ENCODE results near the gene SPSB3. TPM values are rescaled to one million over a fixed set of nuclear protein-coding genes. Genes with fewer than 3 reads are reported as not detected.

SPSB3 gene
- polyA plus RNA-seq, 1 donor (not counting 4 experiments of a cell fraction or from before 2014, with no cell fraction given): 9.5 TPM

DNA sequence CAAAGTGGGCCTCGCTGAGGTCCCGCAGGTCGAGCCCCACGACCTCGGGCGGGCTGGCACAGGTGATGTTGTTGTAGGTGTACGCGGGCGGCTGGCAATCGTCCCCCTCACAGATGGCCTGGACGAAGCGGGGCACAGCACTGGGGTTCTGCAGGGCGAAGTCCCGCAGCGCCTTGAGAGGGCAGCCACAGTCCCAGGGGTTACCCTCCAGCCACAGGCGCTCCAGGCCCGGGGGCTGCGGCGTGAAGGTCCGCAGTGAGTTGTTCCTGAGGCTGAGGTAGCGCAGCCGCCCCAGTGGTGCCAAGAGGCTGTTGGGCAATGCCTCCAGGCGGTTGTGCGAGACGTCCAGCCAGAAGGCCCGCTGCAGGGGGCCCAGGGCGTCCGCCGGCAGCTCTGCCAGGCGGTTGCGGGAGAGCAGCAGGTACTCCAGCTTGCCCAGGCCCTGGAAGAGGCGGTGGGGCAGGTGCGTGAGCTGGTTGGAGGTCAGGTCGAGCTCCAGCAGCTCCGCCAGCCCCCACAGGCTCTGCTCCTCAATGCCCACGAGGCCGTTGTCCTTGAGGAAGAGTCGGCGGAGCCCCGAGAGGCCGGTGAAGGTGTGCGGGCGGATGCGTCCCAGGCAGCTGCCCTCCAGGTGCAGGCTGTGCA is 8.4 kb upstream of the SPSB3 start:
- Histone ChIP-seq H3K79me2 (ENCODE audit: control insufficient read depth, insufficient read depth, low read length) (peaks cover 21% of the 10 kb centered on the region), H3K36me3 (ENCODE audit: control insufficient read depth in 2 of 2, extremely low read depth in 1 of 2, insufficient read depth in 2 of 2, low read length in 2 of 2) (peaks cover 0 to 11% of the 10 kb centered on the region in 2 experiments), H4K20me1 (ENCODE audit: control insufficient read depth, extremely low read depth, insufficient read depth, low read length) (peaks cover 3% of the 10 kb centered on the region), H3K27me3 (ENCODE audit: control insufficient read depth, extremely low read depth, insufficient read depth, low read length) (no peaks in the 10 kb centered on the region), H3K9me1 (ENCODE audit: control insufficient read depth, extremely low read depth, insufficient read depth, low read length) (no peaks in the 10 kb centered on the region), H3K4me3 (ENCODE audit: control insufficient read depth in 2 of 3, extremely low read depth in 1 of 3, insufficient read depth in 2 of 3, low read depth in 1 of 3, low read length in 3 of 3) (no peak overlapping the region), H3K27ac (ENCODE audit: control insufficient read depth, insufficient read depth, low read length) (no peak overlapping the region), H2AFZ (ENCODE audit: control insufficient read depth, low read length) (no peak overlapping the region), H3K9me3 (ENCODE audit: control insufficient read depth, low read depth, low read length) (no peaks in the 10 kb centered on the region), H3K9ac (ENCODE audit: control insufficient read depth, extremely low read depth, insufficient read depth, low read length) (no peak overlapping the region), H3K4me1 (ENCODE audit: control insufficient read depth, extremely low read depth, insufficient read depth, low read length) (peaks cover 15% of the 10 kb centered on the region), H3K4me2 (ENCODE audit: control insufficient read depth, extremely low read depth, insufficient read depth, low read depth, low read length) (no peak overlapping the region)
- FAIRE-seq (no peak), DNase-seq (ENCODE audit: low read depth, low spot score) (no peak)
- dilution Hi-C loops (cut with MboI; ENCODE audit: extremely low pct_ligation_motif_present, low sequenced_read_pairs): no loop called here
- TF ChIP-seq EZH2 (IDR thresholded peaks at IDR 0.05; ENCODE audit: low read length): no peak
- TF ChIP-seq, protein P1, sequence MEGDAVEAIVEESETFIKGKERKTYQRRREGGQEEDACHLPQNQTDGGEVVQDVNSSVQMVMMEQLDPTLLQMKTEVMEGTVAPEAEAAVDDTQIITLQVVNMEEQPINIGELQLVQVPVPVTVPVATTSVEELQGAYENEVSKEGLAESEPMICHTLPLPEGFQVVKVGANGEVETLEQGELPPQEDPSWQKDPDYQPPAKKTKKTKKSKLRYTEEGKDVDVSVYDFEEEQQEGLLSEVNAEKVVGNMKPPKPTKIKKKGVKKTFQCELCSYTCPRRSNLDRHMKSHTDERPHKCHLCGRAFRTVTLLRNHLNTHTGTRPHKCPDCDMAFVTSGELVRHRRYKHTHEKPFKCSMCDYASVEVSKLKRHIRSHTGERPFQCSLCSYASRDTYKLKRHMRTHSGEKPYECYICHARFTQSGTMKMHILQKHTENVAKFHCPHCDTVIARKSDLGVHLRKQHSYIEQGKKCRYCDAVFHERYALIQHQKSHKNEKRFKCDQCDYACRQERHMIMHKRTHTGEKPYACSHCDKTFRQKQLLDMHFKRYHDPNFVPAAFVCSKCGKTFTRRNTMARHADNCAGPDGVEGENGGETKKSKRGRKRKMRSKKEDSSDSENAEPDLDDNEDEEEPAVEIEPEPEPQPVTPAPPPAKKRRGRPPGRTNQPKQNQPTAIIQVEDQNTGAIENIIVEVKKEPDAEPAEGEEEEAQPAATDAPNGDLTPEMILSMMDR (optimal IDR thresholded peaks at IDR 0.05 in 1 of 3, IDR thresholded peaks at IDR 0.05 in 1 of 3, conservative IDR thresholded peaks at IDR 0.05 in 1 of 3; ENCODE audit: extremely low read depth in 1 of 3, insufficient read depth in 2 of 3, low read length in 3 of 3): no peak

DNA sequence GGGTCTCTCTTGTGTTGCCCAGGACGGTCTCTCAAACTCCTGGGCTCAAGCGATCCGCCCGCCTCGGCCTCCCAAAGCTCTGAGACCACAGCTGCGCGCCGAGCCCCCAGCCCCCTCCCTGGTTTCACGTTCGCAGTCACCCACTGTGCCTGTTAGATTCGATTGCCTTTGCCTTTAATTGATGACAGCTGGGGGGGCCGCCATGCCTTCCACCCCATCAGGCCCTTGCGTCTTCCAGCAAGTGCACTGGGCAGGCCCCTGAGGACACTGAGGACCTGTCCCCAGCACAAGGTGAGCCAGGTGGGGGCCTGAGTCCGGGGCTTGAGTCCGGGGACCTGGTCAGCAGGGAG is 7.9 kb upstream of the SPSB3 start:
- H4K20me1 ChIP-seq (ENCODE audit: control insufficient read depth, extremely low read depth, insufficient read depth, low read length): peaks cover 3% of the 10 kb centered on the region
- no peaks in the 10 kb centered on the region for H3K9me1 ChIP-seq (ENCODE audit: control insufficient read depth, extremely low read depth, insufficient read depth, low read length)
- TF ChIP-seq, protein P1 (optimal IDR thresholded peaks at IDR 0.05 in 1 of 3, IDR thresholded peaks at IDR 0.05 in 1 of 3, conservative IDR thresholded peaks at IDR 0.05 in 1 of 3; ENCODE audit: extremely low read depth in 1 of 3, insufficient read depth in 2 of 3, low read length in 3 of 3): no peak
- no peak for TF ChIP-seq EZH2 (IDR thresholded peaks at IDR 0.05; ENCODE audit: low read length)
- no peak overlapping the region for H2AFZ ChIP-seq (ENCODE audit: control insufficient read depth, low read length)
- peaks cover 25% of the 10 kb centered on the region for H3K79me2 ChIP-seq (ENCODE audit: control insufficient read depth, insufficient read depth, low read length)
- peaks cover 0 to 11% of the 10 kb centered on the region in 2 experiments for H3K36me3 ChIP-seq (ENCODE audit: control insufficient read depth in 2 of 2, extremely low read depth in 1 of 2, insufficient read depth in 2 of 2, low read length in 2 of 2)
- no peak overlapping the region for H3K27ac ChIP-seq (ENCODE audit: control insufficient read depth, insufficient read depth, low read length)
- DNase-seq (ENCODE audit: low read depth, low spot score) (no peak), FAIRE-seq (no peak)
- no peaks in the 10 kb centered on the region for H3K9me3 ChIP-seq (ENCODE audit: control insufficient read depth, low read depth, low read length)
- no peak overlapping the region for H3K9ac ChIP-seq (ENCODE audit: control insufficient read depth, extremely low read depth, insufficient read depth, low read length)
- no peak overlapping the region for H3K4me3 ChIP-seq (ENCODE audit: control insufficient read depth in 2 of 3, extremely low read depth in 1 of 3, insufficient read depth in 2 of 3, low read depth in 1 of 3, low read length in 3 of 3)
- H3K4me2 ChIP-seq (ENCODE audit: control insufficient read depth, extremely low read depth, insufficient read depth, low read depth, low read length): no peak overlapping the region
- peaks cover 15% of the 10 kb centered on the region for H3K4me1 ChIP-seq (ENCODE audit: control insufficient read depth, extremely low read depth, insufficient read depth, low read length)
- H3K27me3 ChIP-seq (ENCODE audit: control insufficient read depth, extremely low read depth, insufficient read depth, low read length): no peaks in the 10 kb centered on the region
- dilution Hi-C loops (cut with MboI; ENCODE audit: extremely low pct_ligation_motif_present, low sequenced_read_pairs): no loop called here
